Parathyroid adenoma (tissue), 2 donors: ENCODE measurements around the gene EPHB4.

Experiments
- H2AFZ ChIP-seq: fragments of 300-600 bp; sonication (generic); one replicate; pipeline ENCODE4 v1.7.0; 2017; ENCODE audit warnings: antibody characterized with exemption, mild to moderate bottlenecking
- H3K27ac ChIP-seq: fragments of 300-600 bp; sonication (generic); one replicate; pipeline ENCODE4 v1.7.0; 2017
- H3K27me3 ChIP-seq: fragments of 300-600 bp; sonication (generic); one replicate; pipeline ENCODE4 v1.7.0; 2017; ENCODE audit warnings: low read length; ENCODE audit not compliant: control insufficient read depth, insufficient read depth
- H3K36me3 ChIP-seq: fragments of 300-600 bp; sonication (generic); one replicate; pipeline ENCODE4 v1.7.0; 2017; ENCODE audit warnings: low read length; ENCODE audit not compliant: control insufficient read depth, insufficient read depth
- H3K4me1 ChIP-seq: fragments of 300-600 bp; sonication (generic); one replicate; pipeline ENCODE4 v1.7.0; 2017; ENCODE audit warnings: control low read depth
- H3K4me2 ChIP-seq: fragments of 300-600 bp; sonication (generic); one replicate; pipeline ENCODE4 v1.7.0; 2017; ENCODE audit warnings: low read length
- H3K4me3 ChIP-seq: fragments of 300-600 bp; sonication (generic); one replicate; pipeline ENCODE4 v1.7.0; 2017; ENCODE audit warnings: low read depth, low read length
- H3K79me2 ChIP-seq: fragments of 300-600 bp; sonication (generic); one replicate; pipeline ENCODE4 v1.7.0; 2017; ENCODE audit warnings: control low read depth
- H3K9ac ChIP-seq: fragments of 300-600 bp; sonication (generic); one replicate; pipeline ENCODE4 v1.7.0; 2017; ENCODE audit warnings: mild to moderate bottlenecking
- H3K9me3 ChIP-seq: fragments of 300-600 bp; sonication (generic); one replicate; pipeline ENCODE4 v1.7.0; 2017; ENCODE audit warnings: low read length; ENCODE audit not compliant: control insufficient read depth
- CTCF ChIP-seq: fragments of 300-600 bp; sonication (generic); IDR thresholded peaks from one replicate; pipeline ENCODE4 v1.7.0; 2017; ENCODE audit warnings: antibody characterized with exemption, mild to moderate bottlenecking
- donor health status: primary hyperparathyroidism.

Gene EPHB4

GRCh38 chr7:100791881-100792666 is 35.2 kb downstream of the EPHB4 start:
- no peak for TF ChIP-seq CTCF
- Histone ChIP-seq H3K36me3 (no peaks in the 10 kb centered on the region), H3K4me3 (no peak overlapping the region), H3K4me2 (no peak overlapping the region), H3K4me1 (no peaks in the 10 kb centered on the region), H3K9ac (no peak overlapping the region), H3K27ac (no peak overlapping the region), H2AFZ (no peak overlapping the region), H3K9me3 (no peaks in the 10 kb centered on the region), H3K79me2 (no peaks in the 10 kb centered on the region), H3K27me3 (no peaks in the 10 kb centered on the region)

GRCh38 chr7:100789055-100789454 is 38.3 kb downstream of the EPHB4 start:
- no peak overlapping the region for H3K4me2 ChIP-seq
- no peaks in the 10 kb centered on the region for H3K4me1 ChIP-seq
- H3K9ac ChIP-seq: no peak overlapping the region
- no peaks in the 10 kb centered on the region for H3K27me3 ChIP-seq
- no peaks in the 10 kb centered on the region for H3K79me2 ChIP-seq
- no peak overlapping the region for H3K4me3 ChIP-seq
- H3K27ac ChIP-seq: no peak overlapping the region
- no peaks in the 10 kb centered on the region for H3K9me3 ChIP-seq
- H2AFZ ChIP-seq: no peak overlapping the region
- TF ChIP-seq CTCF: no peak
- H3K36me3 ChIP-seq: no peaks in the 10 kb centered on the region

GRCh38 chr7:100786323-100786722 is 41.0 kb downstream of the EPHB4 start:
- TF ChIP-seq CTCF: no peak
- Histone ChIP-seq H3K27ac (no peak overlapping the region), H3K4me3 (no peak overlapping the region), H3K4me1 (no peaks in the 10 kb centered on the region), H3K36me3 (no peaks in the 10 kb centered on the region), H2AFZ (no peak overlapping the region), H3K9ac (no peak overlapping the region), H3K79me2 (no peaks in the 10 kb centered on the region), H3K27me3 (no peaks in the 10 kb centered on the region), H3K9me3 (no peaks in the 10 kb centered on the region), H3K4me2 (no peak overlapping the region)

- Histone ChIP-seq H3K79me2 (no peaks in the 10 kb centered on the region), H3K27ac (no peak overlapping the region), H3K9ac (no peak overlapping the region), H3K4me2 (no peak overlapping the region), H3K4me1 (no peaks in the 10 kb centered on the region), H3K4me3 (no peak overlapping the region), H3K36me3 (no peaks in the 10 kb centered on the region), H2AFZ (no peak overlapping the region), H3K27me3 (no peaks in the 10 kb centered on the region), H3K9me3 (no peaks in the 10 kb centered on the region)
- no peak for TF ChIP-seq CTCF
These were observed 41.4 kb downstream of the EPHB4 start for GRCh38 chr7:100785878-100786277.

GRCh38 chr7:100783804-100784203 is 43.5 kb downstream of the EPHB4 start:
- no peak overlapping the region for H3K4me3 ChIP-seq
- no peaks in the 10 kb centered on the region for H3K9me3 ChIP-seq
- H3K4me1 ChIP-seq: no peaks in the 10 kb centered on the region
- H3K79me2 ChIP-seq: no peaks in the 10 kb centered on the region
- no peak for TF ChIP-seq CTCF
- H2AFZ ChIP-seq: no peak overlapping the region
- H3K27ac ChIP-seq: no peak overlapping the region
- H3K36me3 ChIP-seq: no peaks in the 10 kb centered on the region
- no peak overlapping the region for H3K9ac ChIP-seq
- no peaks in the 10 kb centered on the region for H3K27me3 ChIP-seq
- no peak overlapping the region for H3K4me2 ChIP-seq
